ENCODE results near the gene RPIA.
"Not testable (repeated sequence)": the region's sequence is repeated elsewhere in the genome, so short reads cannot be mapped to it uniquely, and the experiment has no call there.

RPIA gene

DNA sequence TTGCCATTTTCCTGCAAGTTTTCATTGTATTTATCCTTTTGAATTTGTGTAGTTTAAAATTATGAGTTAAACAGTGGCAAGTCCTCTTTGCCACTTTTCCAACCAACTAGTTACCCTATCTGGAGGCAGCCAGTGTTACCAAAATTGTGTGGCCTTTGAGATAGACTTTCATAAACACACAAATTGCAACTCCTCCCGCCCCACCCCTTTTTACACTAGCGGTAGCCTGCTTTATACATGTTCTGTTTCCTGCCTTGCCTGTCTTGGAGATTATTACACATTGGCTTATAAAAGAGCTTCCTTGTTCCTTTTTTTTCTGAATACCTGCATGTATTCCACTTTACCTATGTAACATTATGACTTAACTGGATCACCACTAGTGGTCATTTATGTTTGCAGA, 56.5 kb downstream of the RPIA start:
- Histone ChIP-seq H3K4me1 (ENCODE audit: insufficient read depth, insufficient read length) (no peaks in the 10 kb centered on the region), H3K36me3 (ENCODE audit: insufficient read depth, insufficient read length, low read length) (peaks cover 23% of the 10 kb centered on the region), H3K9ac (ENCODE audit: insufficient read length, low read depth) (no peak overlapping the region), H3K9me3 (ENCODE audit: insufficient read depth, low read length) (0 out of 2 replicates have a peak, but pooled peaks cover 7% of the 10 kb centered on the region), H3K27me3 (ENCODE audit: insufficient read depth, insufficient read length) (no peaks in the 10 kb centered on the region), H3K4me3 (ENCODE audit: insufficient read length, low read depth) (no peak overlapping the region)
- no peak for TF ChIP-seq SUZ12 (IDR thresholded peaks at IDR 0.05; ENCODE audit: extremely low read depth, insufficient read depth, insufficient read length)
- TF ChIP-seq ZNF274 (IDR thresholded peaks at IDR 0.05; ENCODE audit: low read depth, low read length): no peak
- TF ChIP-seq YY1 (IDR thresholded peaks at IDR 0.05; ENCODE audit: insufficient read depth, insufficient read length): no peak
- DNase-seq (ENCODE audit: low read depth, low spot score): no peak

- TF ChIP-seq YY1 (IDR thresholded peaks at IDR 0.05; ENCODE audit: insufficient read depth, insufficient read length) (no peak), ZNF274 (IDR thresholded peaks at IDR 0.05; ENCODE audit: low read depth, low read length) (no peak), SUZ12 (IDR thresholded peaks at IDR 0.05; ENCODE audit: extremely low read depth, insufficient read depth, insufficient read length) (no peak)
- peaks cover 18% of the 10 kb centered on the region for H3K36me3 ChIP-seq (ENCODE audit: insufficient read depth, insufficient read length, low read length)
- no peak overlapping the region for H3K4me3 ChIP-seq (ENCODE audit: insufficient read length, low read depth)
- no peak overlapping the region for H3K9ac ChIP-seq (ENCODE audit: insufficient read length, low read depth)
- no peaks in the 10 kb centered on the region for H3K4me1 ChIP-seq (ENCODE audit: insufficient read depth, insufficient read length)
- H3K9me3 ChIP-seq (ENCODE audit: insufficient read depth, low read length): no peaks in the 10 kb centered on the region
- H3K27me3 ChIP-seq (ENCODE audit: insufficient read depth, insufficient read length): no peaks in the 10 kb centered on the region
- DNase-seq (ENCODE audit: low read depth, low spot score): no peak
Observed at GRCh38 chr2:88751768-88752167, 60.3 kb downstream of the RPIA start.

DNA sequence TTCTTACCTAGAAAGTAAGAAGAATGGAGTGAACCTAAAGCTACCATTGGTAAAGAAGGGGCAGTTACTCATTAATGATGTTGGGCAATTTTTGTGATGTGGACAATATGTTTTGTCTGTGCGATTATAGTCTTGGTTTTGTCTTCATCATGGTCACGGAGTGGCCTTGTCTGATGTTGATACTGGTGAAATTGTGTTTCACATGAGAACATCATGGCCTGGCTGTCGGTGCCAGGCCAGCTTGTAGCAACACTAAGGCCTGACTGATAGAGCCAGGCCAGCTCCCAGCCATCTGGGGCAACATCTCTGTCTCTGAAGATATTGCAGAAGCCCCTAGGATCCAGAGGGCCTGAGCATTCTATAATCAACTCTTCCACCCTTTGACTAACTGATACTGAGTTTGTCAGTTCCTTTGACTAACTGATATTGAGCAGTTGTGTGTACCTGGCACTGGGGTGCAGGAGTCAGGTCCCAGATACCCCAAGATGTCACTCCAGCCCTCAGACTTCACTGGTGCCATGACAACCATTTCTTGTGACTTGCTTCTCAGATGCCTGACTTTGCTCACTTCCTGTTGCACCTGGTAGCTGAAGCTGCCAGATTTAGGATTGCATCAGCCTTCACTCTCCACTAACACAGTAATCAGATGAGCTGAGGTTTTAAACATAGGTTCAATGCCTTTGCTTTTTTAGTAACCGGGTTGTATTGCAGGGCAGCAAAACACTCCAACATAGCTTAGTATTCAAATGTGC, 62.5 kb downstream of the RPIA start:
- Histone ChIP-seq H3K9me3 (ENCODE audit: insufficient read depth, low read length) (no peaks in the 10 kb centered on the region), H3K4me3 (ENCODE audit: insufficient read length, low read depth) (no peak overlapping the region), H3K9ac (ENCODE audit: insufficient read length, low read depth) (no peak overlapping the region), H3K4me1 (ENCODE audit: insufficient read depth, insufficient read length) (no peaks in the 10 kb centered on the region), H3K36me3 (ENCODE audit: insufficient read depth, insufficient read length, low read length) (peaks cover 16% of the 10 kb centered on the region), H3K27me3 (ENCODE audit: insufficient read depth, insufficient read length) (no peaks in the 10 kb centered on the region)
- TF ChIP-seq ZNF274 (IDR thresholded peaks at IDR 0.05; ENCODE audit: low read depth, low read length) (no peak), YY1 (IDR thresholded peaks at IDR 0.05; ENCODE audit: insufficient read depth, insufficient read length) (no peak)
- DNase-seq (ENCODE audit: low read depth, low spot score): no peak

DNA sequence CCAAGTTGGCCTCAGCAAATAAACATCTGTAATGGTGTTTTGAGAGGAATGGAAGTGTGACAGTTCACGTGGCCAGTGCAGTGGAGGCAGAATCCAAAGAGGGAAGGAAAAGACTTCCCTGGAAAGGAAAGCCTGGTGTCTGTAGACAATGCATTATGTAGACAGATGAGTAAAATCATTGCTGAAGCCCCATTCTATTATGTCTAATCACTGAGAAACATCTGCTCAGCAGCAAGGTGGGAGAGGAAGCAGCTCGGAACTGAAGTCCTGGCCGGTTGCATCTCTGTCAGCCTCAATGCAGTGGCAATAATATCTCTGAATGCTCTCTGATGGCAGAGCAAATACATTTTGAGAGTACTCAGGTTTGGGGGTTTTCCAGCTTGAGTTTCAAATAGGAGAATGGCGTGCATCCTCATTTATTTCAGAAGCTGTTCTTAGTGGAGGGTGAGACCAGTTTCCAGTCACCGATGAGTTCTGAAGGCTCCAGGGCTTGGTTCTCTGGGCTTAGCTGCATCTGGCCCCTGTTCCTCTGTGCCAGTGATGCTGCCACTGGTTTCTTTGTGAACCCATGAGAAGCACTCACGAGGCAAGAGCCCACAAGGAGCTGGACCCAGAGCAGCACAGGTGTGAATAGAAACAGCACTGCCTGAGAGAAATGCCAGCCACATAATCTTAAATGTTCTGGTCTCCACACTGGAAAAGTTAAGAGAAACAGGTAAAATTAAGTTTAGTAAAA, 63.3 kb downstream of the RPIA start:
- TF ChIP-seq YY1 (IDR thresholded peaks at IDR 0.05; ENCODE audit: insufficient read depth, insufficient read length): no peak
- TF ChIP-seq ZNF274 (IDR thresholded peaks at IDR 0.05; ENCODE audit: low read depth, low read length): no peak
- no peak for TF ChIP-seq SUZ12 (IDR thresholded peaks at IDR 0.05; ENCODE audit: extremely low read depth, insufficient read depth, insufficient read length)
- Histone ChIP-seq H3K4me3 (ENCODE audit: insufficient read length, low read depth) (no peak overlapping the region), H3K27me3 (ENCODE audit: insufficient read depth, insufficient read length) (no peaks in the 10 kb centered on the region), H3K9me3 (ENCODE audit: insufficient read depth, low read length) (no peaks in the 10 kb centered on the region), H3K36me3 (ENCODE audit: insufficient read depth, insufficient read length, low read length) (peaks cover 15% of the 10 kb centered on the region), H3K4me1 (ENCODE audit: insufficient read depth, insufficient read length) (no peaks in the 10 kb centered on the region), H3K9ac (ENCODE audit: insufficient read length, low read depth) (no peak overlapping the region)
- DNase-seq (ENCODE audit: low read depth, low spot score): no peak

DNA sequence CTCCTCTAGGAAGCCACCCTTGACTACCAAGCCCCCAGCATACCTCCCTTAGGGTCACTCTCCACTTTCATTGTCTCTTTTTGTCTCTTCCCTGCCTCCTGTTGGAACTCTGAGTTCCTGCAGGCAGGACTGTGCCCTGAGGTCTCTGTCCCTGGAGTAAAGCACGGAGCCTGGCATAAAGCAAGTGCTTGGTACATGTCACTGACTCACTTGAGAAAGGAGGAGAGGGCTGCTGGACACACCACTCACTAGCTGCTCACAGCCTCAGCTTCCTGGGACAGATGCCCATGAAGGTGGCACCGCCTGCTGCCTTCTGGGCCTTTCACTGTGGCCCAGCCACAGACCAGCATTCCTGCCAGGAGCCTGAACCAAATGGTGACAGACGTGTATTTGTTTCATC, 64.4 kb downstream of the RPIA start:
- H3K4me3 ChIP-seq (ENCODE audit: insufficient read length, low read depth): no peak overlapping the region
- no peak for TF ChIP-seq YY1 (IDR thresholded peaks at IDR 0.05; ENCODE audit: insufficient read depth, insufficient read length)
- TF ChIP-seq ZNF274 (IDR thresholded peaks at IDR 0.05; ENCODE audit: low read depth, low read length): no peak
- TF ChIP-seq SUZ12 (IDR thresholded peaks at IDR 0.05; ENCODE audit: extremely low read depth, insufficient read depth, insufficient read length): no peak
- no peak for DNase-seq (ENCODE audit: low read depth, low spot score)
- peaks cover 9% of the 10 kb centered on the region for H3K36me3 ChIP-seq (ENCODE audit: insufficient read depth, insufficient read length, low read length)
- H3K4me1 ChIP-seq (ENCODE audit: insufficient read depth, insufficient read length): no peaks in the 10 kb centered on the region
- H3K9ac ChIP-seq (ENCODE audit: insufficient read length, low read depth): no peak overlapping the region
- no peaks in the 10 kb centered on the region for H3K27me3 ChIP-seq (ENCODE audit: insufficient read depth, insufficient read length)
- H3K9me3 ChIP-seq (ENCODE audit: insufficient read depth, low read length): no peaks in the 10 kb centered on the region

DNA sequence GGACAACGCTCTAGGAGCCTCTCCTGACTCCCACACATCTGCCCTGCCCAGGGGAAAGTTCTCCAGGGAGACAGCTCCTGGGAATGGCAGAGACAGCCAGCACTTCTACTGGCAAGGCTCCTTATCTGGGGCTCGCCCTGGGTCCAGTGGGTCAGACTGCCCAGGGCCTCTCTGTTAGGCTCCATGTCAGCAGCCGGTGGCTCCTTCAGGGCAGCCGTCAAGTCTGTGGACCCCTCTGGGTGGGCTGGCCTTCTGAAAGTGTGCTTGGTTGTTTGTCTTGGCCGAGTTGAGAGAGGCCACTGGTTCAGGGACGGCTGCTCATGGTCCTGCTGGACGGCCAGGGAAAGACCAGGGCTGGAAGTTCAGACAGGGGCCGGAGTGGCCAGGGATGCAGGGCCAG, 65.6 kb downstream of the RPIA start:
- TF ChIP-seq ZNF274 (IDR thresholded peaks at IDR 0.05; ENCODE audit: low read depth, low read length): no peak
- TF ChIP-seq YY1 (IDR thresholded peaks at IDR 0.05; ENCODE audit: insufficient read depth, insufficient read length): no peak
- TF ChIP-seq SUZ12 (IDR thresholded peaks at IDR 0.05; ENCODE audit: extremely low read depth, insufficient read depth, insufficient read length): no peak
- Histone ChIP-seq H3K27me3 (ENCODE audit: insufficient read depth, insufficient read length) (no peaks in the 10 kb centered on the region), H3K4me3 (ENCODE audit: insufficient read length, low read depth) (no peak overlapping the region), H3K9me3 (ENCODE audit: insufficient read depth, low read length) (no peaks in the 10 kb centered on the region), H3K4me1 (ENCODE audit: insufficient read depth, insufficient read length) (no peaks in the 10 kb centered on the region), H3K36me3 (ENCODE audit: insufficient read depth, insufficient read length, low read length) (peaks cover 3% of the 10 kb centered on the region), H3K9ac (ENCODE audit: insufficient read length, low read depth) (no peak overlapping the region)
- no peak for DNase-seq (ENCODE audit: low read depth, low spot score)

GRCh38 chr2:88758702-88759101, 67.2 kb downstream of the RPIA start:
- H3K9ac ChIP-seq (ENCODE audit: insufficient read length, low read depth); DNase-seq (ENCODE audit: low read depth, low spot score); H3K27me3 ChIP-seq (ENCODE audit: insufficient read depth, insufficient read length); H3K36me3 ChIP-seq (ENCODE audit: insufficient read depth, insufficient read length, low read length); H3K4me1 ChIP-seq (ENCODE audit: insufficient read depth, insufficient read length); H3K9me3 ChIP-seq (ENCODE audit: insufficient read depth, low read length); H3K4me3 ChIP-seq (ENCODE audit: insufficient read length, low read depth): not testable (repeated sequence)

Data from NT2/D1 (cell line).